Tibial nerve (tissue), 3 donors: Measurements from ENCODE around the gene TMEM109.

ENCODE experiments used
- POLR2A ChIP-seq, 2 donors: fragments of 450-650 bp; IDR thresholded peaks; one replicate each; pipeline ENCODE4 v1.6.1; 2017; ENCODE audit warnings: antibody characterized with exemption in 2 of 2, mild to moderate bottlenecking in 2 of 2, moderate library complexity in 2 of 2
- TF ChIP-seq, protein P1 (sequence below), 5 experiments: fragments of 200-600 bp in 3 of 5; fragments of 450-650 bp in 2 of 5; sonication (generic) in 3 of 5; IDR thresholded peaks; one replicate each; pipeline ENCODE4 v1.5.1; 2016 to 2019; ENCODE audit warnings: antibody characterized with exemption in 5 of 5, mild to moderate bottlenecking in 3 of 5, moderate library complexity in 2 of 5

DNA sequence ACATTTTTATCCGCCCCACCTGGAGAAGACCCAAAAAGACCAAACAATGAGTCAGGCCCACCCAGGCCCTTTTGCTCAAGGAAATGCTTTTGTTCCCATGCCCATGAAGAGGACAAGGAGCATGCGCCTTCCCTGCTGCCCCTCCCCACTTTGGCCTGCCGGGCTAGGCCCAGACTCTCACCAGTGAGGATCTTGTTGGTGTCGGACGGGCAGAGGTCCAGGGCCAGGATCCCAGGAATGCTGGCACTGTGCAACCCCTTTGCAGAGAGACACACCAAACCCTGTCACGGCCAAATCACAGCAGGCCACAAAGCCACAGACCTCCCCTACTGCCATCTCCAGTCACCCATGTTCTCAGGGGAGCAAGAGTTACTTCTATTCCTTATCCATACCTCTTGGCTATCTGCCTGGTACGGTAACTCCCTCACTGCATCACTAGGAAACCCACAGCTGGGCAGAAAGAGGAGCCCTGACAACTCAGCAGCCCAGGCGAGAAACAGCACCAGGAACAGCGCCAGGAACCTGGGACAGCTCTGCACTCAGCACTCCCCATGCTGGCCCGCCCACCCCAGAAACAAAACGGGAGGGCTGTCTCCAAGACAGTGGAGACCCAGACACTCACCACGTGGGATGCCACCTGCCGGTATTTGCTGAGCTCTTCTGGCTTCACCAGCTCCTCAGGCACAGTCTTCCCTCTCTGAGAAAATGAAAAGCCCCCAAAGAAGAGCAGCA is 13.1 kb upstream of the TMEM109 start:
- TF ChIP-seq, protein P1, sequence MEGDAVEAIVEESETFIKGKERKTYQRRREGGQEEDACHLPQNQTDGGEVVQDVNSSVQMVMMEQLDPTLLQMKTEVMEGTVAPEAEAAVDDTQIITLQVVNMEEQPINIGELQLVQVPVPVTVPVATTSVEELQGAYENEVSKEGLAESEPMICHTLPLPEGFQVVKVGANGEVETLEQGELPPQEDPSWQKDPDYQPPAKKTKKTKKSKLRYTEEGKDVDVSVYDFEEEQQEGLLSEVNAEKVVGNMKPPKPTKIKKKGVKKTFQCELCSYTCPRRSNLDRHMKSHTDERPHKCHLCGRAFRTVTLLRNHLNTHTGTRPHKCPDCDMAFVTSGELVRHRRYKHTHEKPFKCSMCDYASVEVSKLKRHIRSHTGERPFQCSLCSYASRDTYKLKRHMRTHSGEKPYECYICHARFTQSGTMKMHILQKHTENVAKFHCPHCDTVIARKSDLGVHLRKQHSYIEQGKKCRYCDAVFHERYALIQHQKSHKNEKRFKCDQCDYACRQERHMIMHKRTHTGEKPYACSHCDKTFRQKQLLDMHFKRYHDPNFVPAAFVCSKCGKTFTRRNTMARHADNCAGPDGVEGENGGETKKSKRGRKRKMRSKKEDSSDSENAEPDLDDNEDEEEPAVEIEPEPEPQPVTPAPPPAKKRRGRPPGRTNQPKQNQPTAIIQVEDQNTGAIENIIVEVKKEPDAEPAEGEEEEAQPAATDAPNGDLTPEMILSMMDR (IDR thresholded peaks at IDR 0.05) = no peak
- no peak for TF ChIP-seq POLR2A (IDR thresholded peaks at IDR 0.05)
